Small intestine (tissue), 7 donors: ENCODE data around the gene NOL7. TPM values are rescaled to one million over a fixed set of nuclear protein-coding genes. Genes with fewer than 3 reads are reported as not detected.

Experiments
- DNase-seq, 2 donors: peaks; one replicate each; pipeline versions ENCODE4 v3.0.0 to v3.0.0-alpha.2; 2013
- FAIRE-seq: peaks from 2 replicates; lab custom pipeline; 2012; peaks lifted over from hg19 to GRCh38; lab: Jason Lieb, UNC
- H3K27ac ChIP-seq, 3 donors: one replicate each; pipeline ENCODE4 v1.5.1; 2013; ENCODE audit warnings: low read length in 2 of 3, mild to moderate bottlenecking in 2 of 3, control low read depth in 1 of 3, inconsistent platforms in 1 of 3, low read depth in 1 of 3, moderate library complexity in 1 of 3
- H3K27me3 ChIP-seq, 3 donors: one replicate each; pipeline ENCODE4 v1.6.1; 2013; ENCODE audit warnings: low read length in 3 of 3, inconsistent platforms in 1 of 3; ENCODE audit not compliant: control insufficient read depth in 3 of 3, insufficient read depth in 3 of 3
- H3K36me3 ChIP-seq, 3 donors: one replicate each; pipeline ENCODE4 v1.6.1; 2013; ENCODE audit warnings: low read length in 3 of 3, inconsistent platforms in 1 of 3, low read depth in 1 of 3, mild to moderate bottlenecking in 1 of 3, moderate library complexity in 1 of 3; ENCODE audit not compliant: control insufficient read depth in 3 of 3, insufficient read depth in 2 of 3
- H3K4me1 ChIP-seq, 3 donors: one replicate each; pipeline ENCODE4 v1.6.1; 2013; ENCODE audit warnings: low read length in 2 of 3, inconsistent platforms in 1 of 3, low read depth in 1 of 3, mild to moderate bottlenecking in 1 of 3, moderate library complexity in 1 of 3; ENCODE audit not compliant: control insufficient read depth in 3 of 3, insufficient read depth in 2 of 3
- H3K4me3 ChIP-seq, 3 donors: one replicate each; pipeline ENCODE4 v1.5.1; 2013; ENCODE audit warnings: low read length in 3 of 3, control low read depth in 1 of 3, inconsistent platforms in 1 of 3, low read depth in 1 of 3, mild to moderate bottlenecking in 1 of 3, moderate library complexity in 1 of 3
- H3K9me3 ChIP-seq, 2 donors: one replicate each; pipeline ENCODE4 v1.6.1; 2013; ENCODE audit warnings: low read depth in 1 of 2, low read length in 1 of 2; ENCODE audit not compliant: control insufficient read depth in 2 of 2, insufficient read depth in 1 of 2
- WGBS, 3 donors: extraction: QIAGEN DNeasy Blood & Tissue Kit; methylation state at CpG; one replicate each; pipeline ENCODE4 v1.1.7; 2013; 5-methylcytosine and 5-hydroxymethylcytosine counted together
- polyA plus RNA-seq, 4 donors: library from polyadenylated mRNA; stranded (reverse) in 3 of 4; unstranded in 1 of 4; fragments of 200-250 nt in 3 of 4; fragments of 120-200 nt in 1 of 4; gene quantifications; one replicate each; pipeline versions ENCODE4 v1.2.1 to v1.2.3, GENCODE V29; 2013
- donor health status: healthy with polysubstance abuse.
- donor health status: control.
- donor health status: control.
- donor health status: Bipolar disorder and iron deficiency.
- donor health status: healthy.

NOL7 gene
- polyA plus RNA-seq, 4 donors, result 62.6 to 80.2 (median 74.2) TPM

GRCh38 chr6:13629459-13630116 lies 14.5 kb downstream of the NOL7 start:
- H3K36me3 ChIP-seq, result peaks cover 4 to 18% (median 5%) of the 10 kb centered on the region in 3 donors
- no peaks in the 10 kb centered on the region for H3K9me3 ChIP-seq
- H3K4me1 ChIP-seq, result no peaks in the 10 kb centered on the region
- no peak overlapping the region for H3K27ac ChIP-seq
- H3K27me3 ChIP-seq, result no peaks in the 10 kb centered on the region
- WGBS, 3 donors, result 54 to 62% (median 57%) methylated on average over 4 of the region's 4 CpGs
- DNase-seq (no peak), FAIRE-seq (no peak)
- H3K4me3 ChIP-seq, result no peak overlapping the region

- Histone ChIP-seq H3K27me3 (no peaks in the 10 kb centered on the region), H3K4me1 (no peaks in the 10 kb centered on the region), H3K36me3 (peaks cover 2 to 13% (median 2%) of the 10 kb centered on the region in 3 donors), H3K27ac (no peak overlapping the region), H3K9me3 (no peaks in the 10 kb centered on the region), H3K4me3 (no peak overlapping the region)
- 92 to 100% (median 94%) methylated on average over 1 of the region's 1 CpG for WGBS, 3 donors
- FAIRE-seq (no peak), DNase-seq (no peak)
Measured at GRCh38 chr6:13630499-13630898, 15.4 kb downstream of the NOL7 start.

- FAIRE-seq (no peak), DNase-seq (no peak)
- Histone ChIP-seq H3K4me1 (no peaks in the 10 kb centered on the region), H3K4me3 (no peak overlapping the region), H3K36me3 (peaks cover 3 to 15% (median 6%) of the 10 kb centered on the region in 3 donors), H3K9me3 (no peaks in the 10 kb centered on the region), H3K27ac (no peak overlapping the region), H3K27me3 (no peaks in the 10 kb centered on the region)
- WGBS, 3 donors, result 81 to 94% (median 91%) methylated on average over 2 of the region's 2 CpGs
Measured at GRCh38 chr6:13633343-13633742, 18.2 kb downstream of the NOL7 start.

GRCh38 chr6:13635948-13636658 lies 21.0 kb downstream of the NOL7 start:
- peaks cover 7 to 9% (median 9%) of the 10 kb centered on the region in 3 donors for H3K36me3 ChIP-seq
- no peaks in the 10 kb centered on the region for H3K9me3 ChIP-seq
- no peaks in the 10 kb centered on the region for H3K27me3 ChIP-seq
- DNase-seq (no peak), FAIRE-seq (no peak)
- H3K27ac ChIP-seq, result no peak overlapping the region
- no peak overlapping the region for H3K4me3 ChIP-seq
- 77 to 90% (median 90%) methylated on average over 4 of the region's 4 CpGs for WGBS, 3 donors
- no peaks in the 10 kb centered on the region for H3K4me1 ChIP-seq

- no peak for FAIRE-seq
- no peak for DNase-seq
- no peak overlapping the region for H3K4me3 ChIP-seq
- no peaks in the 10 kb centered on the region for H3K9me3 ChIP-seq
- peaks cover 6 to 9% (median 7%) of the 10 kb centered on the region in 3 donors for H3K36me3 ChIP-seq
- H3K27me3 ChIP-seq, result no peaks in the 10 kb centered on the region
- WGBS, 3 donors, result 90 to 100% (median 94%) methylated on average over 1 of the region's 1 CpG
- no peak overlapping the region for H3K27ac ChIP-seq
- no peaks in the 10 kb centered on the region for H3K4me1 ChIP-seq
Measured at GRCh38 chr6:13638014-13638413, 22.9 kb downstream of the NOL7 start.

GRCh38 chr6:13638626-13639025 lies 23.5 kb downstream of the NOL7 start:
- H3K27ac ChIP-seq, result no peak overlapping the region
- DNase-seq (no peak), FAIRE-seq (no peak)
- H3K36me3 ChIP-seq, result peaks cover 6 to 9% (median 7%) of the 10 kb centered on the region in 3 donors
- no peaks in the 10 kb centered on the region for H3K27me3 ChIP-seq
- 90 to 93% (median 93%) methylated on average over 4 of the region's 4 CpGs for WGBS, 3 donors
- no peak overlapping the region for H3K4me3 ChIP-seq
- H3K9me3 ChIP-seq, result no peaks in the 10 kb centered on the region
- no peaks in the 10 kb centered on the region for H3K4me1 ChIP-seq

- Histone ChIP-seq H3K4me1 (no peaks in the 10 kb centered on the region), H3K27ac (no peak overlapping the region), H3K4me3 (no peak overlapping the region), H3K36me3 (peaks cover 6 to 12% (median 7%) of the 10 kb centered on the region in 3 donors), H3K9me3 (no peaks in the 10 kb centered on the region), H3K27me3 (no peaks in the 10 kb centered on the region)
- FAIRE-seq, result no peak
- WGBS, 3 donors, result 73 to 89% (median 76%) methylated on average over 5 of the region's 5 CpGs
- no peak for DNase-seq
Measured at GRCh38 chr6:13641315-13641714, 26.2 kb downstream of the NOL7 start.

- no peak overlapping the region for H3K4me3 ChIP-seq
- no peaks in the 10 kb centered on the region for H3K27me3 ChIP-seq
- WGBS, 3 donors, result 80 to 83% (median 80%) methylated on average over 3 of the region's 3 CpGs
- FAIRE-seq (no peak), DNase-seq (no peak)
- no peak overlapping the region for H3K27ac ChIP-seq
- peaks cover 2 to 13% (median 4%) of the 10 kb centered on the region in 3 donors for H3K36me3 ChIP-seq
- no peaks in the 10 kb centered on the region for H3K9me3 ChIP-seq
- H3K4me1 ChIP-seq, result no peaks in the 10 kb centered on the region
Measured at GRCh38 chr6:13643125-13643524, 28.0 kb downstream of the NOL7 start.
